ENCODE measurements around the gene ATP8A2. TPM values are rescaled to one million over a fixed set of nuclear protein-coding genes. Genes with fewer than 3 reads are reported as not detected.
"Not testable (repeated sequence)": the region's sequence is repeated elsewhere in the genome, so short reads cannot be mapped to it uniquely, and the experiment has no call there.

ATP8A2 gene
- total and polyA plus RNA-seq, 11 donors, result 0.01 to 0.29 (median 0.05) TPM; not detected in 2

GRCh38 chr13:25571237-25571636, 199.5 kb downstream of the ATP8A2 start:
- 71 to 85% (median 79%) methylated on average over 2 of the region's 2 CpGs for WGBS, 4 donors
- intact Hi-C loops (cut with DNase I), result loop anchor here in 4 of 10 donors (5.0 kb wide), 2 partner anchors 491 to 1126 kb away; no protein-coding TSS in a partner anchor
- peaks cover 0 to 57% (median 8%) of the 10 kb centered on the region in 9 donors for H3K27me3 ChIP-seq
- DNase-seq (no peak), ATAC-seq (no peak)
- no peaks in the 10 kb centered on the region for H3K9me3 ChIP-seq
- H3K4me1 ChIP-seq, result no peaks in the 10 kb centered on the region
- no peak overlapping the region for H3K4me3 ChIP-seq
- TF ChIP-seq CTCF (IDR thresholded peaks at IDR 0.05) (no peak), POLR2A (IDR thresholded peaks at IDR 0.05) (no peak)
- no peaks in the 10 kb centered on the region for H3K36me3 ChIP-seq
- H3K27ac ChIP-seq, result no peak overlapping the region

- 59 to 75% (median 69%) methylated on average over 8 of the region's 8 CpGs for WGBS, 4 donors
- not testable (repeated sequence) for H3K4me1 ChIP-seq, DNase-seq, H3K36me3 ChIP-seq, H3K27ac ChIP-seq, H3K4me3 ChIP-seq, ATAC-seq, H3K9me3 ChIP-seq
- peaks cover 0 to 51% (median 6%) of the 10 kb centered on the region in 9 donors for H3K27me3 ChIP-seq
- intact Hi-C loops (cut with DNase I), result loop anchor here in 5 of 10 donors (2.0 to 5.0 kb wide), 3 partner anchors 490 to 1125 kb away; no protein-coding TSS in a partner anchor
Observed at GRCh38 chr13:25572171-25572570, 200.4 kb downstream of the ATP8A2 start.

- intact Hi-C loops (cut with DNase I), result loop anchor here in 9 of 10 donors (2.0 to 5.0 kb wide), 5 partner anchors 488 to 1123 kb away; no protein-coding TSS in a partner anchor
- TF ChIP-seq CTCF (IDR thresholded peaks at IDR 0.05), result peak; percentile 66 to 91 (median 79)
- TF ChIP-seq POLR2A (IDR thresholded peaks at IDR 0.05), result no peak
- Histone ChIP-seq H3K4me3 (no peak overlapping the region), H3K36me3 (no peaks in the 10 kb centered on the region), H3K27ac (no peak overlapping the region), H3K4me1 (no peaks in the 10 kb centered on the region), H3K27me3 (peaks cover 0 to 56% (median 8%) of the 10 kb centered on the region in 9 donors), H3K9me3 (no peaks in the 10 kb centered on the region)
- DNase-seq, result peak in 4 of 5 donors; percentile 71 to 77 (median 75)
- ATAC-seq, result peak; percentile 82 to 97 (median 92)
- 15 to 19% (median 16%) methylated on average over 8 of the region's 8 CpGs for WGBS, 4 donors
Observed at GRCh38 chr13:25574437-25575411, 202.9 kb downstream of the ATP8A2 start.

- H3K27ac ChIP-seq, result no peak overlapping the region
- no peak overlapping the region for H3K4me3 ChIP-seq
- peaks cover 0 to 56% (median 8%) of the 10 kb centered on the region in 9 donors for H3K27me3 ChIP-seq
- no peak for TF ChIP-seq POLR2A (IDR thresholded peaks at IDR 0.05)
- no peak for TF ChIP-seq CTCF (IDR thresholded peaks at IDR 0.05)
- ATAC-seq (no peak), DNase-seq (no peak)
- H3K9me3 ChIP-seq, result no peaks in the 10 kb centered on the region
- WGBS, 4 donors, result 24 to 32% (median 25%) methylated on average over 5 of the region's 5 CpGs
- intact Hi-C loops (cut with DNase I), result loop anchor here in 5 of 10 donors (2.0 kb wide), 3 partner anchors 487 to 495 kb away; no protein-coding TSS in a partner anchor
- no peaks in the 10 kb centered on the region for H3K4me1 ChIP-seq
- no peaks in the 10 kb centered on the region for H3K36me3 ChIP-seq
Observed at GRCh38 chr13:25575562-25575961, 203.8 kb downstream of the ATP8A2 start.

Data from heart left ventricle (tissue), 16 donors.